ENCODE results near the gene HIVEP3.

HIVEP3 gene

GRCh38 chr1:41870076-41870562 lies 48.6 kb downstream of the HIVEP3 start:
- peak; percentile 41 for DNase-seq (ENCODE audit: low read depth)
- TF ChIP-seq, protein P1, sequence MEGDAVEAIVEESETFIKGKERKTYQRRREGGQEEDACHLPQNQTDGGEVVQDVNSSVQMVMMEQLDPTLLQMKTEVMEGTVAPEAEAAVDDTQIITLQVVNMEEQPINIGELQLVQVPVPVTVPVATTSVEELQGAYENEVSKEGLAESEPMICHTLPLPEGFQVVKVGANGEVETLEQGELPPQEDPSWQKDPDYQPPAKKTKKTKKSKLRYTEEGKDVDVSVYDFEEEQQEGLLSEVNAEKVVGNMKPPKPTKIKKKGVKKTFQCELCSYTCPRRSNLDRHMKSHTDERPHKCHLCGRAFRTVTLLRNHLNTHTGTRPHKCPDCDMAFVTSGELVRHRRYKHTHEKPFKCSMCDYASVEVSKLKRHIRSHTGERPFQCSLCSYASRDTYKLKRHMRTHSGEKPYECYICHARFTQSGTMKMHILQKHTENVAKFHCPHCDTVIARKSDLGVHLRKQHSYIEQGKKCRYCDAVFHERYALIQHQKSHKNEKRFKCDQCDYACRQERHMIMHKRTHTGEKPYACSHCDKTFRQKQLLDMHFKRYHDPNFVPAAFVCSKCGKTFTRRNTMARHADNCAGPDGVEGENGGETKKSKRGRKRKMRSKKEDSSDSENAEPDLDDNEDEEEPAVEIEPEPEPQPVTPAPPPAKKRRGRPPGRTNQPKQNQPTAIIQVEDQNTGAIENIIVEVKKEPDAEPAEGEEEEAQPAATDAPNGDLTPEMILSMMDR (IDR thresholded peaks at IDR 0.05; ENCODE audit: insufficient read depth, low read depth, low read length, missing control alignments) = no peak
- H3K4me3 ChIP-seq (ENCODE audit: low read depth, low read length) = no peak overlapping the region

- TF ChIP-seq, protein P1 (IDR thresholded peaks at IDR 0.05; ENCODE audit: insufficient read depth, low read depth, low read length, missing control alignments) = peak; percentile 57
- H3K4me3 ChIP-seq (ENCODE audit: low read depth, low read length) = no peak overlapping the region
Observed at GRCh38 chr1:41868241-41868998, 50.3 kb downstream of the HIVEP3 start.

DNA sequence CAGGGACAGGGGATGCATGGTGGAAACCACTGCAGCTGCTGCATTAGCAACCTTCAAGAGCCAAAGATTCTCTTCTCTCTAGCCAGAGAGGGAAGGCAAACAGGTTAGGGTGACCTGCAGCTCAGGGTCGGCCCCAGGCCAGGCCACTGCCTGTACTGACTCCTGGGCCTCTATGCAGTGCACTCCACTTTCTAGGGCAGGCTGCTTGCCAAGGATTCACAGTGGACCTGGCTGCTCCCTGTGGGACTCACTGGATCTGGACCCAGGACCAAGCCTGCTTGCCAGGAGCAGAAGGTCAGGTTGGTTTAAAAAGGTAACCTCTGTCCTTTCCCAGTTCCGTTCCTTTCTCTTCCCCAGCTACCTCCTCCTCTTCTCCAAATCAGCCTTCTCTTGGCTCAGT lies 52.4 kb downstream of the HIVEP3 start:
- no peak overlapping the region for H3K4me3 ChIP-seq (ENCODE audit: low read depth, low read length)
- no peak for DNase-seq (ENCODE audit: low read depth)
- TF ChIP-seq, protein P1 (IDR thresholded peaks at IDR 0.05; ENCODE audit: insufficient read depth, low read depth, low read length, missing control alignments) = no peak

More at GRCh38 chr1:41868241-41868998, 50.3 kb downstream of the HIVEP3 start:
- DNase-seq (ENCODE audit: low read depth) = peak; percentile 80

- no peak overlapping the region for H3K4me3 ChIP-seq (ENCODE audit: low read depth, low read length)
- TF ChIP-seq, protein P1 (IDR thresholded peaks at IDR 0.05; ENCODE audit: insufficient read depth, low read depth, low read length, missing control alignments) = no peak
- DNase-seq (ENCODE audit: low read depth) = no peak
Observed at GRCh38 chr1:41864471-41865040, 54.2 kb downstream of the HIVEP3 start.

DNA sequence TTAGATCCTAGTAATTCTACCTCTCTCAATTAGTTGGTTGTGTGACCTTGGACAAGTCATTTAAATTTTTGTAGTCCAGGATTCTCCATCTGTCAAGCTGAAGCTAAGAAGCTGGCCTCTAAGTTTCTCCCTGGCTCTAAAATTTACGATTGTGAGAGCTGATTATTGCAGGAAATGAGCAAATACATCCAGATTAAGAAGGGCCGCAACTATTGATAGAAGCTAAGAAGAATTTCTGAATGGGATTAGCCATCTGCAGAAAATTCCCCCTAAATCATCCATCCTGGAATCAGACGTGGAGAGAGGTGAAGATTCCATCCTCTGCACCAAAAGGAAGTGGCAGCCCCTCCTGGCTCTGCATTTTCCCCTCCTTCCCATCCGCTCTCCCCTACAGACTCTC lies 55.0 kb downstream of the HIVEP3 start:
- H3K4me3 ChIP-seq (ENCODE audit: low read depth, low read length) = no peak overlapping the region
- TF ChIP-seq, protein P1 (IDR thresholded peaks at IDR 0.05; ENCODE audit: insufficient read depth, low read depth, low read length, missing control alignments) = no peak
- DNase-seq (ENCODE audit: low read depth) = no peak

DNA sequence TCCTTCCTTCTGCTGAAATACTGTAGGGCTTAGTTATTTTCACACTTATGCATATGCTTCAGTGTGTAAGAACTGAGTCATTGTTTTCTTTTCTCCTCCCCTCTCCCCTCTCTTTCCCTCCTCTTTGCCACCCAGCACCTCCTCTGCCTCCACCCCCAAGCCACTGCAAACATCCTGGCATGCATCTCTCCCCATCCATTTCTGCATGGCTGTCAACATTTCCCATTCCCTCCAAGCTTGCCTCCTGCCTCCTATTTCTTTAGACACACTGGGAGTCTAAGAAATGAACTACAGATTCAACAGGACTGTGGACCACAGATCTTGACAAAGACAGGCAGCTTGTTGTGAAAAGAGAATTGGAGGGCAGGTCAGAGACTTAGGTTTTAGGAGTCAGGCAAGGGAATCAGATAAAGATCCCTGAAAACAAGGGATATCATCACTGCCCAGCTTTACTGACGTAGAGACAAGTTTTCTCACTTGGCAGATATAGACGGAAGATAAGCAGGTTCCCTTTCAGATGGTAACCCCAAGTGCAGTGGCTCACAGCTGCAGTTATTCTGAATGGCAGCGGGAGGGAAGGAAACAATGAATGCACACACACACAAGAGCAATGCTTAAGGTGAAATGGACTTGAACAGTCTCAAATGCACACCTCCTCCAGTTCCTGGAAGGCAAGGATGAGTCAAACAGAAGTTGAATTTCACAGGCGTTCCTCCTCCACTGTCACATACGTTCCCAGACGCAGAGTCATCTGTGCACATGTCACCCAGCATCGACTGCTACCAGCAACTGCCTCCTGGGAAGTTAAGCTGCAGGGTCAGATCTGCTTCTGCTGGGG lies 56.1 kb downstream of the HIVEP3 start:
- TF ChIP-seq, protein P1 (IDR thresholded peaks at IDR 0.05; ENCODE audit: insufficient read depth, low read depth, low read length, missing control alignments) = no peak
- DNase-seq (ENCODE audit: low read depth) = peak; percentile 25
- H3K4me3 ChIP-seq (ENCODE audit: low read depth, low read length) = no peak overlapping the region

All from GM12865 (cell line).